Measurements from ENCODE around the gene CDCA7.
"Not testable (repeated sequence)": the region's sequence is repeated elsewhere in the genome, so short reads cannot be mapped to it uniquely, and the experiment has no call there.

The CDCA7 gene

GRCh38 chr2:173358616-173359015 is 3.9 kb downstream of the CDCA7 start:
- DNase-seq (ENCODE audit: low read depth): no peak

DNA sequence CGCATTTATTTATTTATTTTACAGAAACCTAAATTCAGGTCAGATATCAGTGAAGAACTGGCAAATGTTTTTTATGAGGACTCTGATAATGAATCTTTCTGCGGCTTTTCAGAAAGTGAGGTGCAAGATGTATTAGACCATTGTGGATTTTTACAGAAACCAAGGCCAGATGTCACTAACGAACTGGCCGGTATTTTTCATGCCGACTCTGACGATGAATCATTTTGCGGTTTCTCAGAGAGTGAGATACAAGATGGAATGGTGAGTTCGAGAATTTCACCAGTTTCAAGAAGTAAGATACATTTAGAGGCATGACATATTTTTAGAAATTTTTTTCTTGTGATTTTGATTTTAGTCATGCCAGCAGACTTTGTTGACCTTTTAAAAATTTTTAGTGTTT is 4.6 kb downstream of the CDCA7 start:
- DNase-seq (ENCODE audit: low read depth): no peak

GRCh38 chr2:173370198-173370597 is 15.5 kb downstream of the CDCA7 start:
- DNase-seq (ENCODE audit: low read depth): no peak

GRCh38 chr2:173371023-173371422 is 16.4 kb downstream of the CDCA7 start:
- no peak for DNase-seq (ENCODE audit: low read depth)

DNA sequence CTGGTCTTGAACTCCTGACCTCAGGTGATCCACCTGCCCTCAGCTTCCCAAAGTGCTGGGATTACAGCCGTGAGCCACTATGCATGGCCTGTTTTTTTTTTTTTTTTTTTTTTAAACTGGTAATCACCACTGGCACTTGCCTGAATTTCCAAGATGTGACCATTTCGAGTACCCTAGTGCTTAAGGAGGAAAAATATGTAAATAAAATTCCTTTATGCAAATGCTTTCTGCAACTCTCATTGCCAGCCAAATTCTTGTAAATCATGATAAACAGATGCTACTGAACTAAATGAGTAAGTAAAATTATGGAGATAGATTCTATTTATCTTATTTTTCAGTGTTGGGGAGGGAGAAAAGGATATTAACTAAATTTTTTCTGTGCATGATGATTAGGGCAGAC is 18.6 kb downstream of the CDCA7 start:
- DNase-seq (ENCODE audit: low read depth): no peak

DNA sequence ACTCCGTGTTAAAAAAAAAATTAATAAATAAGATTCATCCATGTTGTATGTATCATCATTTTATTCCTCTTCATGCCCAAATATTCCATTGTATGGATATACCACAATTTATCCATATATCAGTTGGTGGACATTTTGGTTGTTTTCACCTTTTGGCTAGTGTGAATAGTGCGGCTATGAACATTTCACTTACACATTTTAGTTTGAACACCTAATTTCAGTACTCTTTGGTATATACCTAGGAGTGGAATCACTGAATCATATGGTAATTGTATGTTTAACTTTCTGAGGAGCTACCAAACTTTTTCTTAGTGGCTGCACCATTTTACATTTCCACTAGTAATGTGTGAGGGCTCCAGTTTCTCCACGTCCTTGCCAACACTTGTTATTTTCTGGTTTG is 20.0 kb downstream of the CDCA7 start:
- no peak for DNase-seq (ENCODE audit: low read depth)

GRCh38 chr2:173385534-173385933 is 30.9 kb downstream of the CDCA7 start:
- not testable (repeated sequence) for DNase-seq (ENCODE audit: low read depth)

DNA sequence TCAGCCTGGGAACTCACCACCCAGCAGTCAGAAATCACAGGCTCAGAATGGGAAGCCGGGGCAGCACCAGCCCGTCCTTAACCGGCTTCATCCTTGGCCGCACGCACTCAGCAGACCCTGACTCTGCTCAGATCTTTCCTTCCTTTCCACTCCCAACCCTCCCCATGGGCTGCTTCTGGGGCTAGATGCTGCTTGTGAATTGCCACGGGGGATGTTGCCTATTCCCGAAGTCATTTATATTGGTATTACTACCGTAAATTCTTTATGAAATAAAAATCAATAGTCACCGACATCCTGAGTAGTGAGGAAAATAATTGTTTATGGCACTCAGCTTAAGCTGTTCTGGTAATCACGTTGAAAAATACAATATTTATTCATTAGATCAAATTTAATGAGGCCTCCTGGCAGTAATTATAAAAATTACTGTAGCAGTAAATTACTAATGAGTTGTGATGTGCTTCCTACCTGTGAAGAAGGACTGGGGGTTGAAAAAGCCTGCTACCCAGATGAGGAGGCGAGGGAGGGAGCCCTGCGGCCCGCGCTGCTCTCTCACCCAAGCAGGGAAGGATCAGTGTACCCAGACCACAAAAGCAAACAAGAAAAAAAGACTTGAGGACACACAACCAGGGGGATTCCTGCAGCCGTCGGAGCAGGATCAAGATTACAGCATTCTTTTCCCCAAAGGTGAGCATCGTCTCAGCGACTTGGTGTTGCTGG is 31.5 kb downstream of the CDCA7 start:
- no peak for DNase-seq (ENCODE audit: low read depth)

DNA sequence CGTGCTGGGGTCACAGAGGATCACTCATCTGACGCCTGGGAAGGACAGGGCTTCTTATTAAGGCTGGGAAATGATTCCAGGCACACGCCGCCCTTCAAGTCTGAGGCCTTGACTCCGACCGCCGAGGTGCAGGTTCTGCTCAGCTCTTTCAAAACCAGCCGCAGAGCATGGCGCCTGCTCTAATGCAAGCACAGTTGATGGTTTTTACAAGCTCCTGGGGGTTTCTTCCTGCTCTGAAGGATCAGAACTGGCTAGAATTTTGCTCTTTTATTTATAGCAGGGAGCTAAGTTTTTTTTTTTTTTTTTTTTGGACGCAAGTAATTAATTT is 32.0 kb downstream of the CDCA7 start:
- no peak for DNase-seq (ENCODE audit: low read depth)

DNA sequence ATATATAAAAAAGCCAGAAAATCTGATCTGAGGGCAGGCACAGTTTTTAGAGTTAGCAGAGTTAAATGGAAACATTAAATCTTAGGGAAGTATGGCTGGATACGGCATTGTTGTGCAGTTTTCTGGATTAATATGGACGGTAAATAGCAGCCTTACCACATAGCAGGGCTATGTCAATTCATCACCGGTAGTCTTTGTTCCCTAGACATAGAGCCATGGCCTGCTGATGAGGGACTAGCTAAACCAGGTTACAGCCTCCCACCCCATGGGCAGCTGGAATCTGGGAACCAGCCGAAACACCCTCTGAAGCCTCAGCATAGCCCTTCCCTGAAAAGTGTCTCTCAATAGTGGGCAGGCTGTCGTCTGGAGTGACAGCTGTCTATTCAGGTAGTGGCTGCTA is 32.4 kb downstream of the CDCA7 start:
- DNase-seq (ENCODE audit: low read depth): no peak

- no peak for DNase-seq (ENCODE audit: low read depth)
Measured at GRCh38 chr2:173387660-173388059, 33.0 kb downstream of the CDCA7 start.

DNA sequence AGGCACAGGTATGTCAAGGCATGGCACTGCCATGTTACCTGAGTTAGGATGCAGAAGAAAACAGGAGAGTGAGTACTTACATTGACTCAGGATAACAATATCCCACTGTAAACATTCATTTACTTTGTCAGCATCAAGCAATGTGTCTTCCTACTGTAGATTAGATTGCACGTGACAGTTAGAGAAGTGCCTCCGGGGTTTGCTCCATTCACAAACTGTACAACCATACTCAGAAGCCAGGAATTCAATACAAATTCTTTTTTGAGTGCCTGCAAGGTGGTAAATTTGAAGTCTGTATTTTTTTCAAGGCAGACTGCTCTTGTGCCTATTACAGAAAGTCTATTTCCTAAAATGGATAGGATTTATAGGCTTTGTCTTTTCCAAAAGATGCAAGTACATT is 34.1 kb downstream of the CDCA7 start:
- no peak for DNase-seq (ENCODE audit: low read depth)

- DNase-seq (ENCODE audit: low read depth): no peak
Measured at GRCh38 chr2:173390036-173390435, 35.4 kb downstream of the CDCA7 start.

DNA sequence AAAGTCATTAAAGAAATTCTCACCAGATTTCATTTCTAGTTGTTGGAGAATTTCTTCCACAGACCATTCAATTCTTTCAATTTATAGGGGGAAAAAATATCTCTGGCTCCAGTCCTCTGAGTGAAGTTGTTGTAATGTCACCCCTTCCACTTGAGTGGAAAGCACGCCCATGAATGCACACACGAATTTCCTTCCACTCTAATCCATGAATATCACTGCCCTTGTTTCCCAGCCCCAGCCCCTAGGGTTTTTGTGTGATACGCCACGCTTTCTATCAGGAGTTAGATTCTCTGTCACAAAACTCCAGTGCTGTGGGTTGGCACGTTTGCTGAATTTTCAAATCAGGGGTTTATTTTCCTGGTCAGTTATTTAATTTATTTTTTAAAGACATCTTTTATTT is 38.1 kb downstream of the CDCA7 start:
- no peak for DNase-seq (ENCODE audit: low read depth)

GRCh38 chr2:173393186-173393585 is 38.5 kb downstream of the CDCA7 start:
- no peak for DNase-seq (ENCODE audit: low read depth)

DNA sequence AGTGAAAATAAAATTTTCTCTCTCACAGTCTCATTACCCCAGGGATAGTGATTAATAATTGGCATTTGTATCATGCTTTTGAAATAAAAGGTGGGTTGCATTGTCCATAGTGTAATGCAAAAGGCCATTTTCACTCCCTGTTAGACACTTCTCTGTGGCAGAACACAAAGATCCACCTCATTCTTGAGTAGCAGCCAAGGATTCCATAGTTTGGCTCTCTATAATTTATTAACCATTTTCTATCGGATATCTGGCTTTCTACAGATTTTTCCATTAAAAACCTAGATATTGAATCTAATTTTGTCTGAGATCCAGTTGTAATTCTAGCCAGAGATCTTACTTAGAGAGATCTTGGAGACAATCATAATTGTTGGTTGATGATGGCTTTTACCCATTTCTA is 39.0 kb downstream of the CDCA7 start:
- no peak for DNase-seq (ENCODE audit: low read depth)

DNA sequence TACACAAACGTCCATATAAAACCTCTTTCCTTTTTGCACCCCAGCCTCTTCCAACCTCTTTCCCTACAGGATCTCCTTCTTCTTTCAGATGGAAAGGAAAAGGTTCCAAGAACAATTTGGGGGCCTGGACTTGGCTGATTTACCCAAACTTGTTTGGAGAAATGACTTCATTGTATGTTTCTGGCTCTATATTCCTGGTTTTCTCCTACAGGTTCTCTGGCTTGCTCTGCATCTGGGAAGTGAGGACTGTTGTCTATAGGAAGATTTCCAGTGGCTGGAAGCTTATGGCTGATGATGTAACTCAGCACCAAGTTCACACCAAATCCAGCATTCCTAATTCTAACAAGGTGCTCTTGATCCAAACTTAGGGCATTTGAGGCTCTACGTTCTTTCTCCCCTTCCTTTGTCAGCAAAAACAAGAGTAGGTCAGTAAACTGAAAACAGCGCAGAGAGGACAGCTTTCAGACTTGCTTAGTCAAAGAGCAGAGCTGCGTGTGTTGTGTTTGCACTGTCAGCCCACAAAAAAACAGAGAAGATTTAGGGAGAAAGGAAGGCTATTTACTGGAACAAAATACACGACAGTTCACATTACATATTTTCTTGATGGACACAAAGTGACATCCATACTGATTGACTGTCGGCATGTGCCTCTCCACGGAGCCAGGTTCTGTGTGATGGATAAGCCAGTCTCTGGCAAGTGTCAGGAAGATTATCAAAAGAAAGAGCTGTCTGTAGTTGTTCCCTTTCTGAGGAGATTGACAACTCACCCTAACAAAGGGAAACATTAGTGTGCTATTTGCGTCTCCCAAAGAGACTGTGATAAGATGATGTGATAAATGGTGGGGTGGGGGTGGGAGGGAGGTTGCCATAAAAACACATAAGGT is 39.7 kb downstream of the CDCA7 start:
- no peak for DNase-seq (ENCODE audit: low read depth)

DNA sequence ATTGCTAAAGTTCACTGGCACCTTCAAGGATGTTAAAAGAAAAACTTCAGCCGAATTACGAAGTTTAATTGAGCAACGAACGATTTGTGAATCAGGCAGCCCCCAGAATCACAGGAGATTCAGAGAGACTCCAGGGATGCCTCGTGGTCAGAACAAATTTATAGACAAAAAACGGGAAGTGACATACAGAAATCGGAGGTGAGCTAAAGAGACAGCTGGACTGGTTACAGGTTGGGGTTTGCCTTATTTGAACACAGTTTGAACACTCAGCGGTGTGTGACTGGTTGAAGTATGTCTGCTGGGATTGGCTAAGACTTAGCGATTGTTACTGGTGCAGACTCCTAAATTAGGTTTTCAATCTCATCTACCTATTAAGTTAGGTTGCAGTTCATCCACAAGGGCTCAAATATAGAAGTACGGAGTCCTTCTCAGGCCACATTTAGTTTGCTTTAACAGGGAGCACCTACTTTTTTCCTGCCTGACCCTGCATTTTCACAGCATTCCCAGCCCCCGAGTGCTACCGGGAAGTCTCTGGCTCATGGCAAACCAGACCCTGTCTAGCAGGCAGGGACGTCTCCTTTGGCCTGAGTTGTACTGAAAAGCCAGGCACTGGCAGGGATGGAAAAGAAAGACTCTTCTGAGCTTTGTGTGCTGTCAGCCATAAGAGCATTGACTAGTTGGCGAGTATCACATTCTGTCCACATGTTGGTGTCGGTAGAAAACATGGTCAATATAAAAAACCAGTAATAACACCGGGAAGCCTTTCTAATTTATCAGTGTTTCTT is 41.1 kb downstream of the CDCA7 start:
- no peak for DNase-seq (ENCODE audit: low read depth)

GRCh38 chr2:173397539-173397938 is 42.9 kb downstream of the CDCA7 start:
- DNase-seq (ENCODE audit: low read depth): no peak

GRCh38 chr2:173399229-173399628 is 44.6 kb downstream of the CDCA7 start:
- no peak for DNase-seq (ENCODE audit: low read depth)

- DNase-seq (ENCODE audit: low read depth): no peak
Measured at GRCh38 chr2:173400760-173401159, 46.1 kb downstream of the CDCA7 start.

- DNase-seq (ENCODE audit: low read depth): no peak
Measured at GRCh38 chr2:173401716-173402326, 47.1 kb downstream of the CDCA7 start.

Data from stromal cell of bone marrow (primary cell).